Upper lobe of left lung (tissue), 4 donors: ENCODE measurements around the gene PELI3.

ENCODE experiments used
- CTCF ChIP-seq, 6 experiments: fragments of 450-650 bp in 4 of 6; fragments of 200-600 bp in 2 of 6; sonication (generic) in 2 of 6; IDR thresholded peaks; one replicate each; pipeline ENCODE4 v1.5.1; 2016 to 2019; ENCODE audit warnings: antibody characterized with exemption in 6 of 6
- EP300 ChIP-seq, 4 donors: sonication (generic); formaldehyde crosslinking; IDR thresholded peaks; one replicate each; pipeline ENCODE4 v1.5.1; 2017; ENCODE audit warnings: antibody characterized with exemption in 4 of 4, control low read depth in 2 of 4
- POLR2A ChIP-seq, 4 donors: fragments of 450-650 bp; IDR thresholded peaks; one replicate each; pipeline ENCODE4 v1.5.1; 2016 to 2017; ENCODE audit warnings: antibody characterized with exemption in 4 of 4, mild to moderate bottlenecking in 2 of 4
- POLR2AphosphoS5 ChIP-seq, 2 donors: sonication (generic); formaldehyde crosslinking; IDR thresholded peaks; one replicate each; pipeline ENCODE4 v1.5.1; 2017; ENCODE audit warnings: antibody characterized with exemption in 2 of 2

GRCh38 chr11:66447012-66447411 is 19.7 kb upstream of the PELI3 start:
- TF ChIP-seq CTCF (IDR thresholded peaks at IDR 0.05) (no peak), POLR2A (IDR thresholded peaks at IDR 0.05) (no peak), POLR2AphosphoS5 (IDR thresholded peaks at IDR 0.05) (no peak), EP300 (IDR thresholded peaks at IDR 0.05) (no peak)
